SK-N-MC (cell line): ENCODE measurements around the gene GPR42.

Experiments used
- EZH2 ChIP-seq: fragments of 200-600 bp; sonication (generic); IDR thresholded peaks from one replicate; pipeline ENCODE4 v1.6.1; 2017; ENCODE audit warnings: antibody characterized with exemption
- POLR2AphosphoS5 ChIP-seq: IDR thresholded peaks from 2 replicates; pipeline ENCODE4 v1.6.1; 2012; ENCODE audit warnings: mild to moderate bottlenecking, low read depth, low read length, borderline replicate concordance

DNA sequence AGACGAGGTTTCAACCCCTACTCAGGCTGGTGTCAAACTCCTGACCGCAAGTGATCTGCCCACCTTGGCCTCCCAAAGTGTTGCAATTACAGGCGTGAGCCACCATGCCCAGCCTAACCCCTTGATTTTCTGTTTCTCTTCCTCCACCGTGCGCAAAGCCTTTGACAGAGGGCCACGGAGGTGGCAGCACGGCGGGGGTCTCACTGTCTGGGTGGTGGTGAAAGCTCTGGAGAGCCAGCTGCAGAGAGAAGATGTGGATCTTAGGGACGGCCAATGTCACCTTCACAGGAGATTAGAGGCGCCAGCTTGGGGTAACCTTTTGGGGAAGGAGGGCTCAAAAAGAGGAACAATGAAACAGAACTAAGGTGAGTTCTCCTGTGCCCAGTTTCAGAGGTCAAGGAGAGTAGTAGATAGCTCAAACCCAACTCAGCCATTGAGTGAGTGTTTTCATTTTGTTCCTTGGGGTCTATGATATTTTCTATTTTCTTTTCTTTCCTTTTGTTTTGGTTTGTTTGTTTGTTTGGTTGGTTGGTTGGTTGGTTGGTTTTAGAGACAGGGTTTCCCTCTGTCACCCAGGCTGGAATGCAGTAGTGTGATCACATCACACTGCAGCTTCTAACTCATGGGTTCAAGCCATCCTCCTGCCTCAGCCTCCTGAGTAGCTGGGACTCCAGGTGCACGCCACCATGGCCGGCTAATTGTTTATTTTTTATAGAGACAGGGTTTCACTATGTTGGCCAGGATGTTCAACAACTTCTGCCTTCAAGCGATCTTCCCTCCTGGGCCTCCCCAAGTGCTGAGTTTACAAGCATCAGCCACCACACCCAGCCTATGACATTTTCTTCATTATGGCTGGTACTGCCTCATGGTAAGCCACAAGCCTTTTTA is 37.7 kb downstream of the GPR42 start:
- TF ChIP-seq EZH2 (no peak), POLR2AphosphoS5 (no peak)
